IPS DF 6.9 (cell line): ENCODE measurements around the gene FAF2.

Source experiments
- DNase-seq: peaks from one replicate; pipeline ENCODE4 v3.0.0-alpha.2; 2013; ENCODE audit warnings: low read depth, low spot score
- H3K27ac ChIP-seq: one replicate; pipeline ENCODE4 v1.5.1; 2013; ENCODE audit warnings: low read length, control low read depth
- H3K27me3 ChIP-seq: 2 replicates; pipeline ENCODE4 v1.6.1; 2013; ENCODE audit warnings: mild to moderate bottlenecking, low read length; ENCODE audit not compliant: control insufficient read depth, insufficient read depth
- H3K36me3 ChIP-seq: 2 replicates; pipeline ENCODE4 v1.6.1; 2013; ENCODE audit warnings: low read length; ENCODE audit not compliant: control insufficient read depth, insufficient read depth
- H3K4me1 ChIP-seq: 2 replicates; pipeline ENCODE4 v1.6.1; 2013; ENCODE audit warnings: low read length; ENCODE audit not compliant: control insufficient read depth, insufficient read depth
- H3K4me3 ChIP-seq: 2 replicates; pipeline ENCODE4 v1.5.1; 2013; ENCODE audit warnings: mild to moderate bottlenecking, low read length
- H3K9me3 ChIP-seq: 2 replicates; pipeline ENCODE4 v1.6.1; 2013; ENCODE audit warnings: low read length, inconsistent platforms; ENCODE audit not compliant: control insufficient read depth, insufficient read depth
- WGBS: extraction: QIAGEN DNeasy Blood & Tissue Kit; methylation state at CpG from one replicate; pipeline ENCODE4 v1.1.7; 2013; ENCODE audit warnings: mixed read lengths, missing lambda C conversion rate; ENCODE audit not compliant: insufficient read length, insufficient coverage; 5-methylcytosine and 5-hydroxymethylcytosine counted together

The FAF2 gene

GRCh38 chr5:176536902-176537553 is 88.8 kb downstream of the FAF2 start, which contains the start of gene RNF44:
Gene RNF44 (minus strand): TSS chr5:176537402. CDS start chr5:176532472, 4,930 bp downstream.
- Histone ChIP-seq H3K27me3 (no peaks in the 10 kb centered on the region), H3K4me3 (peak within 1 kb of the TSS; percentile 67), H3K9me3 (no peaks in the 10 kb centered on the region), H3K4me1 (peaks cover 11% of the 10 kb centered on the region), H3K27ac (no peak within 1 kb of the TSS), H3K36me3 (peaks cover 11% of the 10 kb centered on the region)
- no CpG with 5 or more reads among the region's 63 CpGs for WGBS
- peak; percentile 91 for DNase-seq

GRCh38 chr5:176537554-176538229 is 89.5 kb downstream of the FAF2 start:
- Histone ChIP-seq H3K27ac (no peak overlapping the region), H3K4me3 (peak overlapping the region; percentile 67), H3K4me1 (peaks cover 12% of the 10 kb centered on the region), H3K27me3 (no peaks in the 10 kb centered on the region), H3K36me3 (peaks cover 7% of the 10 kb centered on the region; the same call in 1 of the 2 replicates), H3K9me3 (no peaks in the 10 kb centered on the region)
- no CpG with 5 or more reads among the region's 43 CpGs for WGBS
- peak; percentile 97 for DNase-seq

- Histone ChIP-seq H3K36me3 (peaks cover 4% of the 10 kb centered on the region; the same call in 1 of the 2 replicates), H3K27ac (no peak overlapping the region), H3K4me3 (peak overlapping the region; percentile 10; the same call in 1 of the 2 replicates), H3K4me1 (peaks cover 12% of the 10 kb centered on the region), H3K9me3 (no peaks in the 10 kb centered on the region), H3K27me3 (no peaks in the 10 kb centered on the region)
- DNase-seq: no peak
- no CpG with 5 or more reads among the region's 13 CpGs for WGBS
Measured at GRCh38 chr5:176538230-176538988, 90.2 kb downstream of the FAF2 start.

DNA sequence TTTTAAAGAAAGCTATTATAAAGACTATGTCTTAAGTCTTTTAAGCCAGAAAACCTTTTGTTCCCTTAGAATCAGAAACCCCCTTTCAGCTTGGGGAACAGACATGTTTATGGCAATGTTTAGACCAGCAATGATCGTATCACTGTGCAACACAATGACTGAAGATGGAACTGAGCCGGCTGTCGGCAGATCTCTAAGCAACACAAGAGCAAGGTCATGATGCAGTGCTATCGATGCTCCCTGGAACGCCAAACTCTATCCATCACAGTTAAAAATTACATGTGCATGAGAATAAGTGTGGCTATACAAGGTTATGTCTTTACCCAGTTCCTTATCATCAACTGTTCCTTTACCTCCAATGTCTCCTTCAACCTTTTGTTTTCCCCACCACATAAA is 90.8 kb downstream of the FAF2 start:
- Histone ChIP-seq H3K9me3 (no peaks in the 10 kb centered on the region), H3K4me3 (no peak overlapping the region), H3K36me3 (peaks cover 4% of the 10 kb centered on the region; the same call in 1 of the 2 replicates), H3K27ac (no peak overlapping the region), H3K4me1 (peaks cover 12% of the 10 kb centered on the region), H3K27me3 (no peaks in the 10 kb centered on the region)
- DNase-seq: no peak
- no CpG with 5 or more reads among the region's 5 CpGs for WGBS

DNA sequence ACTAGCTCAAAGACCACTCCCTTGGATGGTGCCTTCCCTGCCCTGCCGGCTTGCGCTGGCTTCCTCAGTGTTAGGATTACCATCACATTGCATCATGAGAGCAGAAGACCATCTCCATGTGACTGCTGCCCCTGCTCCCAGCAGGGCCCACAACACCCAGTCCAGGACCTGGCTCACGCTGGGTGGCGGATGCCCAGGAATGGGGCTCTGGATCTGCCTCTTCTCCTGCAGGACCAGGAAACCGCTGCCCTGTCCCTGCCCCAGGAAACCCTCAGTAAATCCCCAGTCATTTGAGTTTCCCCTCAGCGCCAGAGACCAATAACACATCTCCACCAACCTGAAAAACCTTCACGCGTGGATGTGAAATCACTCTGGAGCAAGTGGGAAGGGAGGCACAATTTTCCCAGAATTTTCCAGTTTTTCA is 92.3 kb downstream of the FAF2 start:
- Histone ChIP-seq H3K27me3 (no peaks in the 10 kb centered on the region), H3K4me1 (peaks cover 8% of the 10 kb centered on the region), H3K9me3 (no peaks in the 10 kb centered on the region), H3K27ac (no peak overlapping the region), H3K36me3 (no peaks in the 10 kb centered on the region), H3K4me3 (no peak overlapping the region)
- DNase-seq: no peak
- WGBS: no CpG with 5 or more reads among the region's 8 CpGs

DNA sequence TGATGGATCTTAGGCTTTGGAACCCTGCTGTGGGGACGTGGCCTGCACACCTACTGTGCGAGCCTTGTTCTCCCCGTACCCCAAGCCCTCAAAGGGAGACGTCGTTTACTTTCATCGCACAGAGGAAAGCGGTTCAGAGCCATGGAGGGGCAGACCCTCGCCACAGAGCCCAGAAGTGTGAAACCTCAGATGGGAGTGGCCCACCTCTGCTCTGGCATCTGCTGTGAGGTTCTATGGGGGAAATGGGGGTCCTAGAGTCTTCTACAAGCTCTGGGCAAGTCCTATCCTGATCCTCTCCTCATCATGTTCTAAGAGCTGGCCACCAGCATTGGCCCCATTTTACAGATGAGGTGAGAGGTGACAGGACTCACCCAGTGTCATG is 92.8 kb downstream of the FAF2 start:
- Histone ChIP-seq H3K27me3 (no peaks in the 10 kb centered on the region), H3K4me3 (no peak overlapping the region), H3K27ac (no peak overlapping the region), H3K4me1 (peaks cover 8% of the 10 kb centered on the region), H3K36me3 (no peaks in the 10 kb centered on the region), H3K9me3 (no peaks in the 10 kb centered on the region)
- WGBS: no CpG with 5 or more reads among the region's 8 CpGs
- no peak for DNase-seq

- Histone ChIP-seq H3K27me3 (no peaks in the 10 kb centered on the region), H3K36me3 (no peaks in the 10 kb centered on the region), H3K9me3 (no peaks in the 10 kb centered on the region), H3K4me1 (peaks cover 8% of the 10 kb centered on the region), H3K4me3 (no peak overlapping the region), H3K27ac (no peak overlapping the region)
- WGBS: no CpG with 5 or more reads among the region's 12 CpGs
- no peak for DNase-seq
Measured at GRCh38 chr5:176541338-176542134, 93.4 kb downstream of the FAF2 start.

GRCh38 chr5:176542135-176542595 is 94.0 kb downstream of the FAF2 start:
- Histone ChIP-seq H3K4me3 (peak overlapping the region; percentile 52; the same call in 1 of the 2 replicates), H3K27ac (no peak overlapping the region), H3K4me1 (peaks cover 8% of the 10 kb centered on the region), H3K9me3 (no peaks in the 10 kb centered on the region), H3K36me3 (no peaks in the 10 kb centered on the region), H3K27me3 (no peaks in the 10 kb centered on the region)
- WGBS: no CpG with 5 or more reads among the region's 16 CpGs
- no peak for DNase-seq

DNA sequence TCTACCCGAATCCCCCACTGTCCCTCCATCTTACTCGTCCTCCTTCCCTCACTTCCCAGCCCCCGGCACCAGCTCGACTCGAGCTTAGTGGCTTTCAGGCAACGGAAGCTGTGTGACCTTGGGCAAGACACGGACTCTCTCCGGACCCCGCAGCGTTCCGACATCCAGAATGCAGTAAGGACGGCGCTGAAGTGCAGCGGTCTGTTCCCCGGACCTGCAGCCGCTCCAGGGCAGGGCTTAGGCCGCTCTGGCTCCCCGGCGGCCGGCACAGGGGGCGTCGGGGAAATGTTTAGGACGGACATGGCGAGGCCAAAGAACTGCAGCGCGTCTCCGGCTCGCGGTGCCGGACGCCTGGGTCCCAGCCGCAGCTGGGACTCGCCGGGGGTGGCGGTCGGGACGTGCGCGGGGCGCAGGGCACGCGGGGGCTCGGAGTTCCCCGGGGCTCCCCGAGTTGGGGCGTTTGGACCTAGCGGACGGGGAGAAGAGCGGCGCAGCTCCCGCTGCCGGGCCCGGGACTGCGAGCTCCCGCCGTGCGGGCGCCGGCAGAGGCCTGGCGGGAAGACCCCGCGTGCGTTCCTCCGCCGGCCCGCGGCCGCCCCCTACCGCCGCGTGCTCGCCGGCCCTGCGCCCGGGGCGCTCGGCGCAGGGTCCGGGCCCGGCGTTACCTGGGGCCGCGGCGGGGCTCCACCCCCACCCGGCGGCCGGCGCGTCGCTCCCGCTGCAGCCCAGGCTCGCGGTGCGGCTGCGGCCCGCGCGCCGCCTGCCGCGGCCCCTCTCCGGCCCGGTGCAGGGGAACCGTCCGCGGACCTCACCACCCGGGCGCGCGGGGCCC is 94.6 kb downstream of the FAF2 start:
- peak overlapping the region; percentile 52; the same call in 1 of the 2 replicates for H3K4me3 ChIP-seq
- no peaks in the 10 kb centered on the region for H3K27me3 ChIP-seq
- H3K27ac ChIP-seq: no peak overlapping the region
- WGBS: no CpG with 5 or more reads among the region's 110 CpGs
- DNase-seq: no peak
- no peaks in the 10 kb centered on the region for H3K36me3 ChIP-seq
- no peaks in the 10 kb centered on the region for H3K9me3 ChIP-seq
- peaks cover 8% of the 10 kb centered on the region for H3K4me1 ChIP-seq
